Fibroblast of mammary gland (primary cell): ENCODE measurements around the gene AP3M1.

Experiments used
- DNase-seq: peaks from one replicate; pipeline ENCODE4 v3.0.0-alpha.2; 2010; ENCODE audit warnings: low read depth
- H3K4me3 ChIP-seq: 2 replicates; pipeline ENCODE4 v1.5.1; 2011; ENCODE audit warnings: low read depth, mild to moderate bottlenecking, low read length, moderate library complexity; ENCODE audit not compliant: control insufficient read depth
- TF ChIP-seq, protein P1 (sequence below): conservative IDR thresholded peaks from 2 replicates; pipeline ENCODE4 v1.5.1; 2011; ENCODE audit warnings: low read depth, low read length, inconsistent platforms; ENCODE audit not compliant: control insufficient read depth, insufficient read depth

AP3M1 gene

DNA sequence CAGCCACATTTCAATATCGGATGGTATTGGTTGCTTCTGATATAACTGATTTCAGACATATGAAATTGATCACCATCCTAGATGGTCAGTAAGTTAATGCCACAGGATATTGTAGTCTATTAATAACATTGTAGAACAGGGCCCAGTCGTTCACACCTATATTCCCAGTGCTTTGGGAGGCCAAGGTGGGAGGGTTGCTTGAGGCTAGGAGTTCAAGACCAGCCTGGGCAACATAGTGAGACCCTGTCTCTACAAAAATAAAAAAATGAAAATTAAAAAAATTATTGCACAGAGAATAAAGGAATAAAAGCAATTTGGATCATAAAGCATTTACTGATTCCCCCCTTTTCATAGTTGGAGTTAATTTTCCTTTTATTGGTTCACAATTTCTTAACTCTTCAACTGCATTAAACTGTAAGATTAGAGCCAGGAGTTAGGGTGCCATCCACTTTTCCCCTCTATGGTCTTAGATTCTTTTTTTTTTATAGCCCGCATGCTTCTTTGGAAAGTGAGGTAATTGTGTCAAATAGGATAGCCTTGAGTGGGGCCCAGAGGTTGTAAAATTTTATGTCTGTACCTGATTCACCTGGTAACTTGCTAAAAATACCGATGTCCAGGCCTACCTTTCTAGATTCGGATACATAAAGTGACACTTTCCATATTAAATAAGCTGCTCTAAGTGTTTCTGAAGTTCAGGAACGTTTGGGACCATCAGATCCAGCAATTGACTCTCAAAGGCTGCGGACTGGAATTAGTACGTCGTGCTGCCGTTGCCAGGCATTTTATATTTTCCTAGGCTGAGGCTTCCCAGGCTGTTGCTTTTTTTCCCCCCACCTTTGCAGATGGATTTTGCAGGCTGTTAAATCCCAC is 25.1 kb upstream of the AP3M1 start:
- TF ChIP-seq, protein P1, sequence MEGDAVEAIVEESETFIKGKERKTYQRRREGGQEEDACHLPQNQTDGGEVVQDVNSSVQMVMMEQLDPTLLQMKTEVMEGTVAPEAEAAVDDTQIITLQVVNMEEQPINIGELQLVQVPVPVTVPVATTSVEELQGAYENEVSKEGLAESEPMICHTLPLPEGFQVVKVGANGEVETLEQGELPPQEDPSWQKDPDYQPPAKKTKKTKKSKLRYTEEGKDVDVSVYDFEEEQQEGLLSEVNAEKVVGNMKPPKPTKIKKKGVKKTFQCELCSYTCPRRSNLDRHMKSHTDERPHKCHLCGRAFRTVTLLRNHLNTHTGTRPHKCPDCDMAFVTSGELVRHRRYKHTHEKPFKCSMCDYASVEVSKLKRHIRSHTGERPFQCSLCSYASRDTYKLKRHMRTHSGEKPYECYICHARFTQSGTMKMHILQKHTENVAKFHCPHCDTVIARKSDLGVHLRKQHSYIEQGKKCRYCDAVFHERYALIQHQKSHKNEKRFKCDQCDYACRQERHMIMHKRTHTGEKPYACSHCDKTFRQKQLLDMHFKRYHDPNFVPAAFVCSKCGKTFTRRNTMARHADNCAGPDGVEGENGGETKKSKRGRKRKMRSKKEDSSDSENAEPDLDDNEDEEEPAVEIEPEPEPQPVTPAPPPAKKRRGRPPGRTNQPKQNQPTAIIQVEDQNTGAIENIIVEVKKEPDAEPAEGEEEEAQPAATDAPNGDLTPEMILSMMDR, result no peak
- H3K4me3 ChIP-seq, result peak overlapping the region; percentile 96
- no peak for DNase-seq

DNA sequence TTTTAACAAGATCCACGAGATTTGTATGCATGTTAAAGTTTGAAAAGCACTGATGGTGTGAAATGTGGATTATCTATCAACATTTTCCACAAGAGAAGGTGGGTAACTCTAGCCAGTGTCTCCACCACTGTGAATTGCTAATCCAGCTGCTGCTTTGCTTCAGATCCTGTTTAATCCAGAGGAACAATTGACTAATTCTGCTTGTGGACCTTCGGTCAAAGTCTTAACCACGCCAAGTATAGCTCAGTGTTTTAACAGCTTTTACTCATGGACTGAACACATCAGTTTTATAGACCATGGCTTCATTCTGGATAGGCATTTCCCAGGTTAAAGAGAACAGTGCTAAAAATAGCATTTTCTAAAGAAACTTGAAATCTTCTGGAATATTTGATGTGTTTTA is 23.9 kb upstream of the AP3M1 start:
- TF ChIP-seq, protein P1, result no peak
- no peak overlapping the region for H3K4me3 ChIP-seq
- peak; percentile 37 for DNase-seq

DNA sequence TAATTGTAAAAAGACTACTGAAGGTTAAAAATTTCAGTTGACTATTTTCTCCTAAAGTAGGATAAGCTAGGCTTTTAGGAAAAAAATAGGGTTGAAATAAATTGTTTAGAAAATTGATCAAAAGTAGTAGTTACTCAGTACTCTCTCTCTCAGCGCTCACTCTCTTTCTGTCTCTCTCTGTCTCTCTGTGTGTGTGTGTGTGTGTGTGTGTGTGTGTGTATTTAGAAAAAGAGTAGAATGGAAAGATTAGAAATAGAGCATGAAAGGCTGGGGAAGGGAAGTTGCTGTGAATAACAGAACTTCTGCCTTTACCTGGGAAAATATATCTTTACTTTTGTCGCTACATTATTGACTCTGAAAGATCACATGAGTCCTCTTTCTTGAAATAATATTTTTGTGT is 21.0 kb upstream of the AP3M1 start:
- TF ChIP-seq, protein P1, result no peak
- no peak overlapping the region for H3K4me3 ChIP-seq
- no peak for DNase-seq

- DNase-seq, result no peak
- TF ChIP-seq, protein P1, result no peak
These were observed 16.8 kb upstream of the AP3M1 start for GRCh38 chr10:74167443-74167842.

DNA sequence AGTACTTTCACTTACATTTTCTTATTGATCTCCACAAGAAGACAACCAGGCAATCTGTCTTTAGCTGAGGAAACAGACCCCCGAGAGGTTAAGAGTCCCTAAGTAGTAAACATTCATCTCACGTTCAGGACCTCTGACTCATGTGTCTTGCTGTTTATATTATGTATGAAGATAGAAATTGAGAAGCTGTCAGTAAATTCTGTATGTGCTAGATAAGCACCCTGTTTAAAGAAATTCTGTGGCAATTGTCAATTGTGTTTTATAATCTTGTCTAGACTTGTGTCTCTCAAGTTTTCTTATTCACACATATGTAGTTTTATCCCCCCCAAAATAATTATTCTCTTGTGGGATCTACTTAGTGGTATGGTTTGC is 14.9 kb upstream of the AP3M1 start:
- DNase-seq, result no peak
- no peak overlapping the region for H3K4me3 ChIP-seq
- TF ChIP-seq, protein P1, result no peak

More at GRCh38 chr10:74167443-74167842, 16.8 kb upstream of the AP3M1 start:
- no peak overlapping the region for H3K4me3 ChIP-seq

DNA sequence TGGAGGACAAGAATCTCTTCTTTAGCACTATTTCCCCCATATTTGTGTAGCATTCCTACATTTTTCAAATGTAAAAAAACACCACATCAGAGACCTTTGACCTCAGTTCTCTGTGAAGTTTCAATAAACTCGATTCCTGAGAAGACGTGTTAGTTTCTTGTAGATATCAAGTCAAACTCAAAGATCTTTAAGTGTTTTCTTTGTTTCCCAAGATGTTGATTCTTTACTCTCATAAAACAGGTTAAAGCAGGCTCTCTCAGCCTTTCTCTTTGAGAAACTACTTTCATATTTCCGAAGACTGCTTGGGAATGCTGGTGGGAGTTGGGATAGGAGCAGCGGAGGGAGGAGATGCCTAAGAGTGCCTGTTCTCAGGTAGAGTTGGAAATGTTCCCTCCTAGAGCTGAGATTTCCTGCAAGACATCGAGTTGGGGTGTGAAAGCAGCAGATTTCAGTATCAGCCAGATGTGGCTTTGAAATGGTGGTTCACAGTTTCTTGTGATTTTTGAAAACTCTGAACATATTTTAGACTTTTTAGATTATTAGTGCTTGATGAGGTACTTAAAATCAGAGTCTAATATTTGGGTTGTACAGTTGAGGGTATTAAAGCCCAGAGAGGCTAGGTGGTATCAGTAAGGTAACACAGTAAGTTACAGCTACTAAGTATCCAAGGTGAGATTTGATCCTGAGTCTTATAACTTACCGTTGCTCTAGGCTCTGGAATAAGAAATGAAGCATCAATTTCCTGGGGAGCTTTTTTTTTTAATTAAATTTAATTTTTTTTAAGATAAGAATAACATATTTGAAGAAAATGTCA is 14.3 kb upstream of the AP3M1 start:
- H3K4me3 ChIP-seq, result no peak overlapping the region
- TF ChIP-seq, protein P1, result no peak
- DNase-seq, result no peak
